Vagina (tissue), 2 donors: ENCODE measurements around the gene IL1RAPL1. TPM values are rescaled to one million over a fixed set of nuclear protein-coding genes. Genes with fewer than 3 reads are reported as not detected.

Source experiments
- DNase-seq, 2 donors: peaks; one replicate each; pipeline ENCODE4 v3.0.0-alpha.2; 2017; ENCODE audit errors: extremely low spot score in 2 of 2
- H3K27ac ChIP-seq: fragments of 200-600 bp; sonication (generic); one replicate; pipeline ENCODE4 v1.5.1; 2019
- H3K27me3 ChIP-seq: fragments of 200-600 bp; sonication (generic); one replicate; pipeline ENCODE4 v1.5.1; 2019
- H3K36me3 ChIP-seq, 2 donors: fragments of 200-600 bp; sonication (generic); one replicate each; pipeline ENCODE4 v1.5.1; 2017 to 2019
- H3K4me1 ChIP-seq: fragments of 200-600 bp; sonication (generic); one replicate; pipeline ENCODE4 v1.5.1; 2019
- H3K4me3 ChIP-seq, 2 donors: fragments of 200-600 bp; sonication (generic); 1 replicate in 1 of 2; 2 replicates in 1 of 2; pipeline ENCODE4 v1.5.1; 2016 to 2019
- H3K9me3 ChIP-seq: fragments of 200-600 bp; sonication (generic); one replicate; pipeline ENCODE4 v1.5.1; 2019
- CTCF ChIP-seq, 3 experiments: fragments of 450-650 bp in 2 of 3; fragments of 200-600 bp in 1 of 3; sonication (generic) in 1 of 3; IDR thresholded peaks; one replicate each; pipeline ENCODE4 v1.5.1; 2017 to 2019; ENCODE audit warnings: antibody characterized with exemption in 3 of 3, mild to moderate bottlenecking in 2 of 3, moderate library complexity in 2 of 3
- POLR2A ChIP-seq, 2 donors: fragments of 450-650 bp; IDR thresholded peaks; one replicate each; pipeline ENCODE4 v1.6.1; 2017; ENCODE audit warnings: antibody characterized with exemption in 2 of 2, mild to moderate bottlenecking in 2 of 2, moderate library complexity in 2 of 2
- POLR2AphosphoS5 ChIP-seq, 2 donors: sonication (generic); formaldehyde crosslinking; IDR thresholded peaks; one replicate each; pipeline ENCODE4 v1.9.0; 2017; ENCODE audit warnings: antibody characterized with exemption in 2 of 2, mild to moderate bottlenecking in 2 of 2, low read depth in 1 of 2; ENCODE audit not compliant: insufficient read depth in 1 of 2
- intact Hi-C: fragments of 100-400 bp; cut with DNase I; formaldehyde crosslinking; loops from one replicate; pipeline ENCODE4 v1.15.1; 2023
- total RNA-seq: library from RNA; depleted of rRNA; stranded (reverse); fragments of >200 nt; gene quantifications from one replicate; pipeline ENCODE4 v1.2.3, GENCODE V29; 2016

The IL1RAPL1 gene
- total RNA-seq, 1 donor from 2014 or later, result not detected

- no peak overlapping the region for H3K4me3 ChIP-seq
- no peaks in the 10 kb centered on the region for H3K9me3 ChIP-seq
- intact Hi-C loops, result no loop called here
- H3K27ac ChIP-seq, result no peak overlapping the region
- H3K36me3 ChIP-seq, result no peaks in the 10 kb centered on the region
- DNase-seq, result no peak
- H3K4me1 ChIP-seq, result no peaks in the 10 kb centered on the region
- H3K27me3 ChIP-seq, result no peaks in the 10 kb centered on the region
- TF ChIP-seq POLR2AphosphoS5 (IDR thresholded peaks at IDR 0.05; ENCODE audit: insufficient read depth in 1 of 2, low read depth in 1 of 2) (no peak), CTCF (IDR thresholded peaks at IDR 0.05) (no peak), POLR2A (IDR thresholded peaks at IDR 0.05) (no peak)
These were observed 968.3 kb downstream of the IL1RAPL1 start for GRCh38 chrX:29555465-29556091.

- TF ChIP-seq POLR2AphosphoS5 (IDR thresholded peaks at IDR 0.05; ENCODE audit: insufficient read depth in 1 of 2, low read depth in 1 of 2), result no peak
- TF ChIP-seq POLR2A (IDR thresholded peaks at IDR 0.05), result no peak
- TF ChIP-seq CTCF (IDR thresholded peaks at IDR 0.05), result no peak
These were observed 972.8 kb downstream of the IL1RAPL1 start for GRCh38 chrX:29560065-29560464.

GRCh38 chrX:29561417-29561816 lies 974.2 kb downstream of the IL1RAPL1 start:
- intact Hi-C loops, result no loop called here
- no peak overlapping the region for H3K4me3 ChIP-seq
- no peaks in the 10 kb centered on the region for H3K27me3 ChIP-seq
- no peak for DNase-seq
- no peaks in the 10 kb centered on the region for H3K4me1 ChIP-seq
- no peak overlapping the region for H3K27ac ChIP-seq
- no peaks in the 10 kb centered on the region for H3K9me3 ChIP-seq
- TF ChIP-seq CTCF (IDR thresholded peaks at IDR 0.05) (no peak), POLR2A (IDR thresholded peaks at IDR 0.05) (no peak), POLR2AphosphoS5 (IDR thresholded peaks at IDR 0.05; ENCODE audit: insufficient read depth in 1 of 2, low read depth in 1 of 2) (no peak)
- H3K36me3 ChIP-seq, result no peaks in the 10 kb centered on the region

More at GRCh38 chrX:29560065-29560464, 972.8 kb downstream of the IL1RAPL1 start:
- Histone ChIP-seq H3K4me3 (no peak overlapping the region), H3K27ac (no peak overlapping the region), H3K36me3 (no peaks in the 10 kb centered on the region), H3K4me1 (no peaks in the 10 kb centered on the region), H3K27me3 (no peaks in the 10 kb centered on the region), H3K9me3 (no peaks in the 10 kb centered on the region)
- DNase-seq, result no peak
- intact Hi-C loops, result no loop called here

- Histone ChIP-seq H3K4me1 (no peaks in the 10 kb centered on the region), H3K9me3 (no peaks in the 10 kb centered on the region), H3K27ac (no peak overlapping the region), H3K27me3 (no peaks in the 10 kb centered on the region), H3K4me3 (no peak overlapping the region), H3K36me3 (no peaks in the 10 kb centered on the region)
- DNase-seq, result no peak
- TF ChIP-seq CTCF (IDR thresholded peaks at IDR 0.05) (no peak), POLR2A (IDR thresholded peaks at IDR 0.05) (no peak), POLR2AphosphoS5 (IDR thresholded peaks at IDR 0.05; ENCODE audit: insufficient read depth in 1 of 2, low read depth in 1 of 2) (no peak)
- intact Hi-C loops, result no loop called here
These were observed 993.3 kb downstream of the IL1RAPL1 start for GRCh38 chrX:29580560-29580959.

GRCh38 chrX:29581223-29581622 lies 994.0 kb downstream of the IL1RAPL1 start:
- no peaks in the 10 kb centered on the region for H3K27me3 ChIP-seq
- H3K27ac ChIP-seq, result no peak overlapping the region
- no peak for DNase-seq
- TF ChIP-seq POLR2A (IDR thresholded peaks at IDR 0.05), result no peak
- no peaks in the 10 kb centered on the region for H3K9me3 ChIP-seq
- intact Hi-C loops, result no loop called here
- no peaks in the 10 kb centered on the region for H3K4me1 ChIP-seq
- H3K4me3 ChIP-seq, result no peak overlapping the region
- H3K36me3 ChIP-seq, result no peaks in the 10 kb centered on the region
